ENCODE results near the gene PRRT4.
A peak's percentile ranks its signal among the peaks of the same experiment; 100 is the strongest.

PRRT4 gene

DNA sequence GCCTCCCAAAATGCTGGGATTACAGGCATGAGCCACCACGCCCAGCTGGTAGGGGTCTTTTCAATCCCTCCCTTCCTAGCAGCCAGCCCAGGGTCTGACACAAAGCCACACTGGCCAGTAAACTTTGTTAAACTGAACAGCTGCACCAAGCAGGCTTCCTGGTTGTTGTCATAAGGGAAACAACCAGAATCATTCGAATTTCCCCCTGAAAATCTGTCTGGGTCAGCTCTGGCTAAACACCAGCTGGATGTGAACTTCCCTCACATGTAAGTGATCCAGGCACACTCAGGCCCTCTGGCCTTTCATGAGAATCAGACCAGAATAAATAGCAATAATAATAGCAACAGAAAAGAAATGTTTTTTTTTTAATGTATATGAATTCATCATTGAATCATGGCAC is 40.9 kb upstream of the PRRT4 start:
- Histone ChIP-seq H3K27ac (no peak overlapping the region), H3K4me3 (no peak overlapping the region)
- no peak for DNase-seq (ENCODE audit: low spot score)
- TF ChIP-seq, protein P1, sequence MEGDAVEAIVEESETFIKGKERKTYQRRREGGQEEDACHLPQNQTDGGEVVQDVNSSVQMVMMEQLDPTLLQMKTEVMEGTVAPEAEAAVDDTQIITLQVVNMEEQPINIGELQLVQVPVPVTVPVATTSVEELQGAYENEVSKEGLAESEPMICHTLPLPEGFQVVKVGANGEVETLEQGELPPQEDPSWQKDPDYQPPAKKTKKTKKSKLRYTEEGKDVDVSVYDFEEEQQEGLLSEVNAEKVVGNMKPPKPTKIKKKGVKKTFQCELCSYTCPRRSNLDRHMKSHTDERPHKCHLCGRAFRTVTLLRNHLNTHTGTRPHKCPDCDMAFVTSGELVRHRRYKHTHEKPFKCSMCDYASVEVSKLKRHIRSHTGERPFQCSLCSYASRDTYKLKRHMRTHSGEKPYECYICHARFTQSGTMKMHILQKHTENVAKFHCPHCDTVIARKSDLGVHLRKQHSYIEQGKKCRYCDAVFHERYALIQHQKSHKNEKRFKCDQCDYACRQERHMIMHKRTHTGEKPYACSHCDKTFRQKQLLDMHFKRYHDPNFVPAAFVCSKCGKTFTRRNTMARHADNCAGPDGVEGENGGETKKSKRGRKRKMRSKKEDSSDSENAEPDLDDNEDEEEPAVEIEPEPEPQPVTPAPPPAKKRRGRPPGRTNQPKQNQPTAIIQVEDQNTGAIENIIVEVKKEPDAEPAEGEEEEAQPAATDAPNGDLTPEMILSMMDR (IDR thresholded peaks at IDR 0.05): no peak

DNA sequence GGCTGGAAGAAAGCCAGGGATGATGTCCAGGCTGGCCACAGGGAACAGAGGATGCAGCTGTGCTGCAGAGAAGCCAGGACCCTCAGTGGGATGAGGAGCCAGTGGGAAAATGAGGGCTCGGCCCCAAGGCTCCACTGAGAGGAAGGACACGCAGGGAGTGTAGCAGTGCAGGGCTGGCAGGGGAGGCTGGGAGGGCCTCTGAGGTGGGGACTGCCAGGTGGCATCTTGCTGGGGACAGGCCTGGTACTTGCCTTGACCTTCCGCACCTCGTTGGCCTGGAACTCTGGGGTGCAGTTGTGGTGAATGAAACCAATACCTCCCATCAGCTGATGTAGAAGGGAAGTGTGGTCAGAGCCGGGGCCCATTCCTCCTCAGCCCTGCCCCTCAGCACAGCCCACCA is 39.1 kb upstream of the PRRT4 start:
- DNase-seq (ENCODE audit: low spot score): no peak
- TF ChIP-seq, protein P1 (IDR thresholded peaks at IDR 0.05): no peak
- H3K27ac ChIP-seq: no peak overlapping the region
- no peak overlapping the region for H3K4me3 ChIP-seq

DNA sequence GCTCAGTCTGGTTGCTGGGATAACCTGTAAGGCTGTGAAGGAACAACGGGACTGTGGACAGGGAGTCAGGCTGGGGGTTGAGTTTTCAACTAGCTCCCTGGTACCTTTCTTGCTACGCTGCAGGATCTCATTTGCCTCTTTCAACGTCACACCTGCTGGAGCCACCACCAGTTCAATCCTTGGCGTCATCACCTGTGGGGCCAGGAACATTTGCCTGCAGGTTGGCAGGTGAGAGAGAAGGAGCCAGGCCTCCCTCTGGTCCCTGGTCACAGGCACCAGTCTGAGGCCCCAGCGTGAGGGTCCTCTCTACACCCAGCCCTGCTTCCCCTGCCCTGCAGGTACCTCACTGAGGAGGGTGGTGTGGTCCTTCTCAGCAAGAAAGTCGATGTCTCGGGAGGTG is 38.5 kb upstream of the PRRT4 start:
- TF ChIP-seq, protein P1 (IDR thresholded peaks at IDR 0.05): no peak
- Histone ChIP-seq H3K27ac (no peak overlapping the region), H3K4me3 (no peak overlapping the region)
- no peak for DNase-seq (ENCODE audit: low spot score)

DNA sequence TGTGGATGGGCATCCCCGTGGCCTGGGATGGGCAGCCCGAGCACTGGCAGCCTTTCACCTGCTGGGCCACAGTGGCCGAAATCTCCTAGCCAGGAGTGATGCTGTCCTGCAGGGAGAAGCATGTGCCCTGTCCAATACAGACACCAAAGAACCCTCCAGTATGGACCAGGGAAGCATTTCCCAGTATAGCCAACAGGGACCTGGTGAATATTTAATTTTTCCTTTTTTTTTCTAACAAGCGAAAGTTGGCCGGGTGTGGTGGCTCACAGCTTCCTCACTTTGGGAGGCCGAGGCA is 37.3 kb upstream of the PRRT4 start:
- DNase-seq (ENCODE audit: low spot score): no peak
- Histone ChIP-seq H3K27ac (no peak overlapping the region), H3K4me3 (no peak overlapping the region)
- TF ChIP-seq, protein P1 (IDR thresholded peaks at IDR 0.05): peak; percentile 19

DNA sequence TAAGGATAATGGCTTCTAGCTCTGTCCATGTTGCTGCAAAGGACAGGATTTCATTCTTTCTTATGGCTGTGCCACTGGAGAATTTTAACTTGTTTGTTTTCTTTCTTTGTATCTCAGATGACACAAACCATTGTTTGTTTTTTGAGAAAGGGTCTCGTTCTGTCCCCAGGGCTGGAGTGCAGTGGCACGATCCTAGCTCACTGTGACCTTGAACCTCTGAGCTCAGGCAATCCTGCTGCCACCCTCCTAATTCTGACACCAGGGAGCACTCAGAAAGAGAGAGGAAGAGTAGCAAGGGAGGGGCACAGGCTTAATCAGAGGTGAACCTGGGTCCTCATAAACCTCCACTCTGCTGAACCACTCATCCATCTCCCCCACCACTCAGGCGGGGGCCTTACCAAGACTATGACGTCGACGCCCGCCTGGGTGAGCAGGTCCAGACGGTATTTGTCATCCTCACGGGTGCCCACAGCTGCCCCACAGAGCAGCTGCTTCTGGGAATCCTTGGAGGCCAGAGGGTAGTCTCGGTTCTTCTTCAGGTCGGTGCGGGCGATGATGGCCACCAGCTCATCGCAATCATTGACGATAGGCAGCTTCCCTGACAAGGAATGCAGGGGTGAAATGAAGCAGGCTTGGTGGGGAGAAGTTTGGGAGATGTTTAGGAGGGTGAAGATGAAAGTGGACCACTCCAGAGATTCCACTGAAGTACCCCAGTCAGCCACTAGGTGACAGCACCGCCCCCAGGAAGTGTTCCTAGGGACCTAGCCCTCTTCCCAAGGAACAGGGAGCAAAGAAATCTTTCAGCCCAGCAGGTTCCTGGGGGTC is 36.7 kb upstream of the PRRT4 start:
- Histone ChIP-seq H3K27ac (no peak overlapping the region), H3K4me3 (no peak overlapping the region)
- DNase-seq (ENCODE audit: low spot score): no peak
- TF ChIP-seq, protein P1 (IDR thresholded peaks at IDR 0.05): peak; percentile 92

DNA sequence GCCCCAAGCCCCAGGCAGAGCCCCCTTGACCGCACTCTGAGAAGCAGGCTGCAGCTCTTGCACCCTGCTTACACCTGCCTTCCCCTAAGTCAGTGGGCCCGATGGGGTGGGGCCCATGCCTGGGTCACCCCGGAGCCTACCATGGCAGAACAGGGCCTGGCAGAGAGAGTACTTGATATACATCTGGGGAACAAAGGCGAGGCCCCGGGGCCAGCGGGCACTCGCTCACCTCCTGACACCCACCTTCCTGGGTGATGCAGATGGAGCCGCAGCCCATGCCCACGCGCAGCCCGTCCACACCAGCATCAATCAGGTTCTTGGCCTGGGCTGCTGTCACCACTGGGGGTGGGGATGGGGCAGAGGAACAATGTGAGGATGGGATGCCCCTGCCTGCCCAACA is 34.9 kb upstream of the PRRT4 start:
- TF ChIP-seq, protein P1 (IDR thresholded peaks at IDR 0.05): no peak
- Histone ChIP-seq H3K27ac (no peak overlapping the region), H3K4me3 (no peak overlapping the region)
- DNase-seq (ENCODE audit: low spot score): no peak

DNA sequence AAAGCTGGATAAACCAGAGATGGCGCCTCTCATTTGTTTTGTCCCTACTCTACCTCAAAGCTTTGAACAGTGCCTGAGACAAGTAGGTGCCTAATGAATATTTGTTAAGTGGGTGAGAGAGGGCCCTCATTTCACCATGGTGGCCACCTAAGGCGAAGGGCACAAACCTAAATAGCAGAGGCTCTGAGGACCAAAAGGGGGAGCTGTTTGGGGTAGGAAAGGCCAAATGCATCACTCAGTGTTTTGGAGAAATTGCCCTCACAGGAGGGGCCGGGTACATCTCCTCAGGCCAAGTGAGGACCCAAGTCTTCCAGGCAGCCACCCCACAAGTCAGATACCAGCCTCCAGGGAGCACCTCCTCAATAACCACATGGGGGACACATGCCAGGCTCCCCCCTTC is 34.3 kb upstream of the PRRT4 start:
- TF ChIP-seq, protein P1 (IDR thresholded peaks at IDR 0.05): no peak
- DNase-seq (ENCODE audit: low spot score): no peak

More for the DNA sequence above, 34.3 kb upstream of the PRRT4 start:
- H3K4me3 ChIP-seq: no peak overlapping the region
- no peak overlapping the region for H3K27ac ChIP-seq

All from coronary artery (tissue), 2 donors.